Measurements from ENCODE around the gene PHGDH.

DNA sequence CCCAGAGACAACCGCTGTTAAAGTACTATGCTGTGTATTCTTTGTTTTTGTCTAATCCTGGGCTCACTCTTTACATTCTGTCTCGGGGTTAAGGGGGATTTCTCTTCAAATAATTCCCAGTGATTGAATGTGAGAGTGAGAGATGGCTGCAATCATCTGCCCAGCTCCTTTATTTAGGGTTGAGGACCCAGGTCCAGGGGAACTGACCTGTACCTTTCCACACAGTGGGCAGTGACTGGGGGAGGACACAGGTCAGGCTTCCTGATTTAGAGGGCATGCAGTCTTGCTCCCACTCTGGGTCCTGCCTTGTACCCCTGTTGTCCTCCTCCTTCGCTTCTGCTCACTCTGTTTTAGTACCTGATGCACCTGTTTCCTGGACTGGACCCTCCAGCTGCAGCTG is 22.0 kb downstream of the PHGDH start:
- TF ChIP-seq, protein P1, sequence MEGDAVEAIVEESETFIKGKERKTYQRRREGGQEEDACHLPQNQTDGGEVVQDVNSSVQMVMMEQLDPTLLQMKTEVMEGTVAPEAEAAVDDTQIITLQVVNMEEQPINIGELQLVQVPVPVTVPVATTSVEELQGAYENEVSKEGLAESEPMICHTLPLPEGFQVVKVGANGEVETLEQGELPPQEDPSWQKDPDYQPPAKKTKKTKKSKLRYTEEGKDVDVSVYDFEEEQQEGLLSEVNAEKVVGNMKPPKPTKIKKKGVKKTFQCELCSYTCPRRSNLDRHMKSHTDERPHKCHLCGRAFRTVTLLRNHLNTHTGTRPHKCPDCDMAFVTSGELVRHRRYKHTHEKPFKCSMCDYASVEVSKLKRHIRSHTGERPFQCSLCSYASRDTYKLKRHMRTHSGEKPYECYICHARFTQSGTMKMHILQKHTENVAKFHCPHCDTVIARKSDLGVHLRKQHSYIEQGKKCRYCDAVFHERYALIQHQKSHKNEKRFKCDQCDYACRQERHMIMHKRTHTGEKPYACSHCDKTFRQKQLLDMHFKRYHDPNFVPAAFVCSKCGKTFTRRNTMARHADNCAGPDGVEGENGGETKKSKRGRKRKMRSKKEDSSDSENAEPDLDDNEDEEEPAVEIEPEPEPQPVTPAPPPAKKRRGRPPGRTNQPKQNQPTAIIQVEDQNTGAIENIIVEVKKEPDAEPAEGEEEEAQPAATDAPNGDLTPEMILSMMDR (IDR thresholded peaks at IDR 0.05; ENCODE audit: insufficient read depth, low read depth, low read length) = no peak
- no peak for TF ChIP-seq EZH2 (IDR thresholded peaks at IDR 0.05; ENCODE audit: insufficient read depth, low read length)

Measured in astrocyte (in vitro differentiated cells and primary cell).